ENCODE results near the gene TARBP2. TPM values are rescaled to one million over a fixed set of nuclear protein-coding genes. Genes with fewer than 3 reads are reported as not detected.
"Not testable (repeated sequence)": the region's sequence is repeated elsewhere in the genome, so short reads cannot be mapped to it uniquely, and the experiment has no call there.

The TARBP2 gene
- total RNA-seq, 6 experiments from 2014 or later = 35.1 to 41.7 (median 37.1) TPM

DNA sequence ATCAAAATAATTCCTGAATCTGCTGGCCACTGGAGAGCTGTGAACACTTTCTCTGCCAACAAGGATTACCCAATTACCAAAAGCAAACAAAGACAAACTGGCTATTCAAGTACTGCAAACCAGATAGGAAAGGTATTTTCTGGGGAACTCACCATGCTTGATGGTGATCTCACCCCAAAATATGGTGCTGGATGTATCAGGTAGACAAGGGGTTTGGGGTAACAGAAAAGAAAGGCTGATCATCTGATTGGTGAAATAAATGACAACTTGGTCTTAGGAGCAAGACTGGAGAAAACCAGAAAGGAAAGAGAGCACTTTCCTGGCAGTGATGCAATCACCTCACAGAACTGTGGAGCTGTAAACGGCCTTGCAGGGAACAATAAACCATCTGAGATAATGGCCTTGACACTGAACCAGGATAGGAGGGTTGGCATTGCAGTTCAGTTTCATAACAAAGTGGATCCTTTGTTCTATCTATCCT lies 37.2 kb downstream of the TARBP2 start:
- Mint-ChIP-seq H3K36me3 (ENCODE audit: low read depth) (peaks cover 21% of the 10 kb centered on the region), H3K4me3 (no peak overlapping the region), H3K4me1 (ENCODE audit: low read depth) (peaks cover 9% of the 10 kb centered on the region; the same call in 1 of the 2 replicates), H3K27ac (peak overlapping the region; percentile 37; the same call in 1 of the 2 replicates), H3K27me3 (ENCODE audit: insufficient read depth) (no peaks in the 10 kb centered on the region), H3K9me3 (no peaks in the 10 kb centered on the region)
- DNase-seq = no peak
- TF ChIP-seq, protein P1, sequence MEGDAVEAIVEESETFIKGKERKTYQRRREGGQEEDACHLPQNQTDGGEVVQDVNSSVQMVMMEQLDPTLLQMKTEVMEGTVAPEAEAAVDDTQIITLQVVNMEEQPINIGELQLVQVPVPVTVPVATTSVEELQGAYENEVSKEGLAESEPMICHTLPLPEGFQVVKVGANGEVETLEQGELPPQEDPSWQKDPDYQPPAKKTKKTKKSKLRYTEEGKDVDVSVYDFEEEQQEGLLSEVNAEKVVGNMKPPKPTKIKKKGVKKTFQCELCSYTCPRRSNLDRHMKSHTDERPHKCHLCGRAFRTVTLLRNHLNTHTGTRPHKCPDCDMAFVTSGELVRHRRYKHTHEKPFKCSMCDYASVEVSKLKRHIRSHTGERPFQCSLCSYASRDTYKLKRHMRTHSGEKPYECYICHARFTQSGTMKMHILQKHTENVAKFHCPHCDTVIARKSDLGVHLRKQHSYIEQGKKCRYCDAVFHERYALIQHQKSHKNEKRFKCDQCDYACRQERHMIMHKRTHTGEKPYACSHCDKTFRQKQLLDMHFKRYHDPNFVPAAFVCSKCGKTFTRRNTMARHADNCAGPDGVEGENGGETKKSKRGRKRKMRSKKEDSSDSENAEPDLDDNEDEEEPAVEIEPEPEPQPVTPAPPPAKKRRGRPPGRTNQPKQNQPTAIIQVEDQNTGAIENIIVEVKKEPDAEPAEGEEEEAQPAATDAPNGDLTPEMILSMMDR (IDR thresholded peaks at IDR 0.05) = no peak

GRCh38 chr12:53539526-53539925 lies 38.4 kb downstream of the TARBP2 start:
- TF ChIP-seq, protein P1 (IDR thresholded peaks at IDR 0.05) = no peak
- peaks cover 12% of the 10 kb centered on the region for H3K36me3 Mint-ChIP-seq (ENCODE audit: low read depth)
- no peak overlapping the region for H3K4me3 Mint-ChIP-seq
- no peak for DNase-seq
- H3K27ac Mint-ChIP-seq = no peak overlapping the region
- no peaks in the 10 kb centered on the region for H3K9me3 Mint-ChIP-seq
- no peaks in the 10 kb centered on the region for H3K27me3 Mint-ChIP-seq (ENCODE audit: insufficient read depth)
- H3K4me1 Mint-ChIP-seq (ENCODE audit: low read depth) = peaks cover 18% of the 10 kb centered on the region

- TF ChIP-seq, protein P1 (IDR thresholded peaks at IDR 0.05) = peak; percentile 87
- peak; percentile 71 for DNase-seq
- H3K27me3 Mint-ChIP-seq (ENCODE audit: insufficient read depth) = no peaks in the 10 kb centered on the region; the same call in 1 of the 2 replicates
- peaks cover 8% of the 10 kb centered on the region for H3K36me3 Mint-ChIP-seq (ENCODE audit: low read depth)
- H3K9me3 Mint-ChIP-seq = no peaks in the 10 kb centered on the region
- H3K27ac Mint-ChIP-seq = peak overlapping the region; percentile 84
- no peak overlapping the region for H3K4me3 Mint-ChIP-seq
- peaks cover 12% of the 10 kb centered on the region for H3K4me1 Mint-ChIP-seq (ENCODE audit: low read depth)
Measured at GRCh38 chr12:53543539-53543938, 42.5 kb downstream of the TARBP2 start.

- not testable (repeated sequence) for H3K27me3 Mint-ChIP-seq (ENCODE audit: insufficient read depth); DNase-seq; H3K9me3 Mint-ChIP-seq; H3K27ac Mint-ChIP-seq; H3K4me3 Mint-ChIP-seq
- H3K4me1 Mint-ChIP-seq (ENCODE audit: low read depth) = peaks cover 16% of the 10 kb centered on the region
- H3K36me3 Mint-ChIP-seq (ENCODE audit: low read depth) = peaks cover 17% of the 10 kb centered on the region
Measured at GRCh38 chr12:53548354-53548753, 47.3 kb downstream of the TARBP2 start.

GRCh38 chr12:53550131-53550530 lies 49.0 kb downstream of the TARBP2 start:
- H3K9me3 Mint-ChIP-seq; H3K4me1 Mint-ChIP-seq (ENCODE audit: low read depth); H3K27ac Mint-ChIP-seq; H3K4me3 Mint-ChIP-seq; H3K27me3 Mint-ChIP-seq (ENCODE audit: insufficient read depth); DNase-seq: not testable (repeated sequence)
- peaks cover 17% of the 10 kb centered on the region for H3K36me3 Mint-ChIP-seq (ENCODE audit: low read depth)

DNA sequence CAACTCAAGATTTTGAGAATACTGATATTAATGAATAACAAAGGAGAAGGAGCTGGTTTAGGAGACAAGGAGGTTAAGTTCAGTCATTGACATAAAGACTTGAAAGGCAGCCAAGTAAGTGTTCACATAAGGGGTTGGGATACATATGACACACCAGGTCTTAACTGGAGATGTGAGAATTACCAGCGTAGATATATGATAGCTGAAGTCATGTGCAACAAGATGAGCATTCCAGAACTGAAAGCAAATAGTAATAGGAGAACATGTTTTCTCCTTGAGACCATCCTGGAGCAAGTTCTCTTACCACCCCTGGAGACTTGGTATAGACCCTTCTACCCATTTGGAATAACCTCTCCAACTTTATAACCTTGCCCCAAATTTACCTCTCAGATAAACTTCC lies 49.5 kb downstream of the TARBP2 start:
- no peak overlapping the region for H3K4me3 Mint-ChIP-seq
- H3K27me3 Mint-ChIP-seq (ENCODE audit: insufficient read depth) = no peaks in the 10 kb centered on the region; the same call in 1 of the 2 replicates
- no peak overlapping the region for H3K27ac Mint-ChIP-seq
- H3K36me3 Mint-ChIP-seq (ENCODE audit: low read depth) = peaks cover 17% of the 10 kb centered on the region
- H3K9me3 Mint-ChIP-seq = no peaks in the 10 kb centered on the region
- peaks cover 7% of the 10 kb centered on the region; the same call in 1 of the 2 replicates for H3K4me1 Mint-ChIP-seq (ENCODE audit: low read depth)
- DNase-seq = peak; percentile 42
- TF ChIP-seq, protein P1 (IDR thresholded peaks at IDR 0.05) = no peak
